Nephron (organoid): ENCODE measurements around the gene RUSF1.

Experiments used
- H3K27ac Mint-ChIP-seq, 3 experiments: 2 replicates each; pipeline ENCODE4 v1.8.0; 2020; ENCODE audit warnings: mixed read lengths in 3 of 3, mild to moderate bottlenecking in 2 of 3, moderate library complexity in 1 of 3
- H3K27me3 Mint-ChIP-seq: 2 replicates; pipeline ENCODE4 v1.8.0; 2021; ENCODE audit warnings: low read depth, mild to moderate bottlenecking, moderate library complexity, mixed read lengths
- H3K36me3 Mint-ChIP-seq: 2 replicates; pipeline ENCODE4 v1.8.0; 2020; ENCODE audit warnings: low read depth, mixed read lengths
- H3K4me1 Mint-ChIP-seq: 2 replicates; pipeline ENCODE4 v1.8.0; 2020; ENCODE audit warnings: mixed read lengths
- H3K4me3 Mint-ChIP-seq, 3 experiments: 2 replicates each; pipeline ENCODE4 v1.8.0; 2020; ENCODE audit warnings: mild to moderate bottlenecking in 3 of 3, mixed read lengths in 3 of 3, moderate library complexity in 2 of 3
- H3K9me3 Mint-ChIP-seq: 2 replicates; pipeline ENCODE4 v1.8.0; 2020; ENCODE audit warnings: mixed read lengths
- TF ChIP-seq, protein P1 (sequence below), 3 experiments: fragments of 200-600 bp; sonication (generic); IDR thresholded peaks; one replicate each; pipeline ENCODE4 v1.5.0; 2021; ENCODE audit warnings: antibody characterized with exemption in 3 of 3; ENCODE audit not compliant: unreplicated experiment in 3 of 3

The RUSF1 gene

DNA sequence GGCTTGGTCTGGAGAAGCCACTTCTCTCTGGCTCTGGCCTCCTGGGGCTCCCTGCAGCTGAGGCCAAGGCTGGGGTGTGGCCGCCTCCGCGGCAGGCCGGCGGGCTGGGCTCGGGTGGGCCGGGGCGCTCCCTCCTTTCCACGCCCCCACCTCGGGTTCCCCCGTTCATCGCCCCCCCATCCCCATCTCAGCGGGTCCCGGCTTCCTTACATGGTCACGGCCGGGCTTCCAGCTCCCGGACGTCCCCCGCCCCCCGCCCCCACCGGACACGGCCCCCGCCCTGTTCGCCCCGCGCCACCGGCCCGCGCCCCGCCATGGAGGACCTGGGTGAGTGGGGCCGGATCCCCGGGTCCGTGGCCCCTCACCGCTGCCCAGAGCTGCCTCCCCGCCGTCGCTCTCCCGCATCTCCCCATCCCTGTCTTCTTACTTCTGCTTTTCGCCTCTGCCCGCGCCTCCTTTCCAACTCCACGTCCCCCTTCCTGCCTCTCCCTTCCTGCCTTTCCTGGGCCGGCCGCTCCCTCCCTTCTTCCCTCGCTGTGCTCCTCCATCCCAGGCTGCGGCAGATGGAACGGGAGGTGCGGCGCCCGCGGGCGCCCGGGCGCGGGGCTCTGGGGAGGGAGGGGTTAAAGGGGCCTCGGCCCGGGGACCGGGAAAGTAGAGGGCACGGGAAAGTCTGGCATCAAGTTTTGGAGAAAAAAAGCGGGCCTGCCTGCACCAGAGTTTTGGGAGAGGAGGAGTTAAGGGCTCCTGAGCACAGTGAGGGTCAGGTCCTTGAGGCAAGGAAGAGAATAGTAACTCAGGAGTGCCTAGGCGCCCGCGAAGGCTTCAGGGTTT, 36.1 kb downstream of the RUSF1 start, which contains the start of gene TGFB1I1:
TSS of gene TGFB1I1 (plus strand) at position 278 of the 834 bp plus-strand sequence. CDS start at position 315, 37 bp downstream.
- TF ChIP-seq, protein P1, sequence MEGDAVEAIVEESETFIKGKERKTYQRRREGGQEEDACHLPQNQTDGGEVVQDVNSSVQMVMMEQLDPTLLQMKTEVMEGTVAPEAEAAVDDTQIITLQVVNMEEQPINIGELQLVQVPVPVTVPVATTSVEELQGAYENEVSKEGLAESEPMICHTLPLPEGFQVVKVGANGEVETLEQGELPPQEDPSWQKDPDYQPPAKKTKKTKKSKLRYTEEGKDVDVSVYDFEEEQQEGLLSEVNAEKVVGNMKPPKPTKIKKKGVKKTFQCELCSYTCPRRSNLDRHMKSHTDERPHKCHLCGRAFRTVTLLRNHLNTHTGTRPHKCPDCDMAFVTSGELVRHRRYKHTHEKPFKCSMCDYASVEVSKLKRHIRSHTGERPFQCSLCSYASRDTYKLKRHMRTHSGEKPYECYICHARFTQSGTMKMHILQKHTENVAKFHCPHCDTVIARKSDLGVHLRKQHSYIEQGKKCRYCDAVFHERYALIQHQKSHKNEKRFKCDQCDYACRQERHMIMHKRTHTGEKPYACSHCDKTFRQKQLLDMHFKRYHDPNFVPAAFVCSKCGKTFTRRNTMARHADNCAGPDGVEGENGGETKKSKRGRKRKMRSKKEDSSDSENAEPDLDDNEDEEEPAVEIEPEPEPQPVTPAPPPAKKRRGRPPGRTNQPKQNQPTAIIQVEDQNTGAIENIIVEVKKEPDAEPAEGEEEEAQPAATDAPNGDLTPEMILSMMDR (IDR thresholded peaks at IDR 0.05; ENCODE audit: unreplicated experiment in 3 of 3) = no peak
- peaks cover 36% of the 10 kb centered on the region for H3K27me3 Mint-ChIP-seq
- peak within 1 kb of the TSS; percentile 89 to 96 (median 95) for H3K27ac Mint-ChIP-seq
- peaks cover 24% of the 10 kb centered on the region for H3K36me3 Mint-ChIP-seq
- H3K9me3 Mint-ChIP-seq = no peaks in the 10 kb centered on the region
- peak within 1 kb of the TSS; percentile 91 to 92 (median 92) for H3K4me3 Mint-ChIP-seq
- peaks cover 23% of the 10 kb centered on the region for H3K4me1 Mint-ChIP-seq

DNA sequence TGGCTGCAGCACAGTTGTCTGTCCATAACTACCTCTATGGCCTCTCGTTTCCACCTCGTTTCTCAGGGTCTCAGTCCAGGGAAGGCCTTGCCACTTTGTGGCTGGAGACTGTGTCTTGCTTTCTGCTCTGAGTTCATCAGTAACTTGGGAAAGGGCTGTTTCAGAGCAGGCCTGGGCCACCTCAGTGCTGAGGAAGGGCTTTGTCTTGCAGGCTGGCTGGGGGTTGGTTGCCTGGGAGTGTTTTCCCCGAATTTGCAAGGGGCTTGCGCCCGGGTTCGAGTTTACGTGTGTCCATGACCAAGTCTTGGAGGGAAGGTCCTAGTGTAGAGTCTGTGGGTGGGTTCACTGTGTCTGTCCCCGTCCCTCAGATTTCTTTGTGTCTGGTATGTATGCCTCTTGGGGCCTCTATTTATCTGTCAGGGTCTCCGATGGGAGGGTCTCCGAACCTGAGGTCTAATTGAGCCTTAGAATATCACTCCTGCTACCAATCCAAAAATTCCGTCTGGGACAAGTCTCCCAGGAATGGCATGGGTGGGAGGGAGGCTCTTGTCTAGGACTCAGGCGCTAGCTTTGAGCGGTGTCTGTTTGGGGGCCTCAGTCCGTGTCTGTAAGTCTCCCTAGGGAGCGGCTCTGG, 36.8 kb downstream of the RUSF1 start:
- Mint-ChIP-seq H3K36me3 (peaks cover 29% of the 10 kb centered on the region), H3K9me3 (no peaks in the 10 kb centered on the region), H3K27me3 (peaks cover 34% of the 10 kb centered on the region), H3K27ac (peak overlapping the region; percentile 89 to 96 (median 93)), H3K4me1 (peaks cover 22% of the 10 kb centered on the region), H3K4me3 (peak overlapping the region; percentile 90 to 92 (median 91))
- TF ChIP-seq, protein P1 (IDR thresholded peaks at IDR 0.05; ENCODE audit: unreplicated experiment in 3 of 3) = no peak

DNA sequence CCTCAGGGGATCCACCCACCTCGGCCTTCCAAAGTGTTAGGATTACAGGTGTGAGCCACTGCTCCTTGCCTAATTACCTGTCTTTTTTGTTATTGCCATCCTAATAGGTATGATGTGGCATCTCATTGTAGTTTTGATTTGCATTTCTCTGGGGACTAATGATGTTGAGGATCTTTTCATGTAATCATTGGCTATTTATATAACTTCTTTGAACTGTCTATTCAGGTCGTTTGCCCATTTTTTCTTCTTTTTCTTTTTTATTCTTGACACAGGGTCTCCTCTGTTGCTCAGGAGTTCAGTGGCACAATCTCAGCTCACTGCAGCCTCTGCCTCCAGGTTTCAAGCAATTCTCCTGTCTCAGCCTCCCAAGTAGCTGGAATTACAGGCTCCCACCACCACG, 37.6 kb downstream of the RUSF1 start:
- peak overlapping the region; percentile 59 to 91 (median 90) for H3K4me3 Mint-ChIP-seq

DNA sequence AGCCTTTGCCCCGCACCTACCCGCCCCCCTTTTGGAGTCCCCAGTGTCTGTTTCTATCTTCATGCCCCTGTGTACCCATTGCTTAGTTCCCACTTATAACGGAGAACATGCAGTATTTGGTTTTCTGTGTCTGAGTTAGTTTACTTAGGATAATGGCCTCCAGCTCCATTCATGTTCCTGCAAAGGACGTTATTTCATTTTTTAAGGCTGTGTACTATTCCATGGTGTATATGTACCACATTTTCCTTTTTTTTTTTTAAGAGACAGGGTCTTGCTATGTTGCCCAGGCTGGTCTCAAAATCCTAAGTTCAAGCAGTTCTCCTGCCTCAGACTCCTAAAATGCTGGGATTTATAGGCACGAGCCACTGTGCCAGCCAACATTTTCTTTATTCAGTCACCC, 40.3 kb downstream of the RUSF1 start:
- TF ChIP-seq, protein P1 (IDR thresholded peaks at IDR 0.05; ENCODE audit: unreplicated experiment in 3 of 3) = no peak
- Mint-ChIP-seq H3K4me1 (peaks cover 14% of the 10 kb centered on the region), H3K27me3 (peaks cover 4% of the 10 kb centered on the region), H3K4me3 (peak overlapping the region in 1 of 3 experiments; percentile 17), H3K27ac (no peak overlapping the region), H3K36me3 (peaks cover 27% of the 10 kb centered on the region), H3K9me3 (no peaks in the 10 kb centered on the region)

More for the DNA sequence above, 37.6 kb downstream of the RUSF1 start:
- TF ChIP-seq, protein P1 (IDR thresholded peaks at IDR 0.05; ENCODE audit: unreplicated experiment in 3 of 3) = no peak
- Mint-ChIP-seq H3K27ac (peak overlapping the region in 2 of 3 experiments; percentile 93 to 96), H3K9me3 (no peaks in the 10 kb centered on the region), H3K27me3 (peaks cover 26% of the 10 kb centered on the region), H3K36me3 (peaks cover 29% of the 10 kb centered on the region), H3K4me1 (peaks cover 20% of the 10 kb centered on the region)

- no peak overlapping the region for H3K27ac Mint-ChIP-seq
- H3K4me1 Mint-ChIP-seq = peaks cover 8% of the 10 kb centered on the region
- H3K36me3 Mint-ChIP-seq = peaks cover 29% of the 10 kb centered on the region
- H3K27me3 Mint-ChIP-seq = peaks cover 4% of the 10 kb centered on the region
- H3K9me3 Mint-ChIP-seq = no peaks in the 10 kb centered on the region
- TF ChIP-seq, protein P1 (IDR thresholded peaks at IDR 0.05; ENCODE audit: unreplicated experiment in 3 of 3) = no peak
- H3K4me3 Mint-ChIP-seq = no peak overlapping the region
These were observed 40.9 kb downstream of the RUSF1 start for GRCh38 chr16:31467151-31467773.
